OCI-LY7 (cell line): ENCODE results near the gene GLI3.

Source experiments
- EZH2phosphoT487 ChIP-seq: fragments of 200-600 bp; sonication (generic); IDR thresholded peaks from 2 replicates; pipeline ENCODE4 v1.6.1; 2018; ENCODE audit warnings: low read depth, borderline replicate concordance, mild to moderate bottlenecking, mixed run types, antibody characterized with exemption, low read length, moderate library complexity, mixed read lengths
- TF ChIP-seq, protein P1 (sequence below): fragments of 200-600 bp; sonication (generic); conservative IDR thresholded peaks from 2 replicates; pipeline ENCODE4 v1.5.1; 2014; ENCODE audit warnings: mild to moderate bottlenecking, antibody characterized with exemption, low read length, moderate library complexity, mixed read lengths

DNA sequence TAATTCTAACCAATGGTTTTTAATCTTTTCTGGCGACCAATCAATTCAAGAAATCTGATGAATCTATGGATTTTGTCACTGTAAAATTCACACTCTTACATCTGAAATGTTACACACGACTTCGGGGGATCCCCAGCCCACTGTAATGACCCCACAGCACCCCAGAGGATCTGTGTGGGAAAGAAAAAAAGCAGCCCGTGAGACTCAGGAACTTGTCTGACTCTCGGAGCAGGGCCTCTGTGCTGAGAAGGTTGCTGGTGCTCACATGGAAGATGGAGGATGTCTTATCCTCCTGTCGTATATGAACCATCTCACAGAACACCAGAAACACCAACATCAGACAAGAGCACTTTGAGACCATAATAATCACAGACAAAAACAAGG, 305.8 kb downstream of the GLI3 start:
- TF ChIP-seq, protein P1, sequence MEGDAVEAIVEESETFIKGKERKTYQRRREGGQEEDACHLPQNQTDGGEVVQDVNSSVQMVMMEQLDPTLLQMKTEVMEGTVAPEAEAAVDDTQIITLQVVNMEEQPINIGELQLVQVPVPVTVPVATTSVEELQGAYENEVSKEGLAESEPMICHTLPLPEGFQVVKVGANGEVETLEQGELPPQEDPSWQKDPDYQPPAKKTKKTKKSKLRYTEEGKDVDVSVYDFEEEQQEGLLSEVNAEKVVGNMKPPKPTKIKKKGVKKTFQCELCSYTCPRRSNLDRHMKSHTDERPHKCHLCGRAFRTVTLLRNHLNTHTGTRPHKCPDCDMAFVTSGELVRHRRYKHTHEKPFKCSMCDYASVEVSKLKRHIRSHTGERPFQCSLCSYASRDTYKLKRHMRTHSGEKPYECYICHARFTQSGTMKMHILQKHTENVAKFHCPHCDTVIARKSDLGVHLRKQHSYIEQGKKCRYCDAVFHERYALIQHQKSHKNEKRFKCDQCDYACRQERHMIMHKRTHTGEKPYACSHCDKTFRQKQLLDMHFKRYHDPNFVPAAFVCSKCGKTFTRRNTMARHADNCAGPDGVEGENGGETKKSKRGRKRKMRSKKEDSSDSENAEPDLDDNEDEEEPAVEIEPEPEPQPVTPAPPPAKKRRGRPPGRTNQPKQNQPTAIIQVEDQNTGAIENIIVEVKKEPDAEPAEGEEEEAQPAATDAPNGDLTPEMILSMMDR: no peak
- no peak for TF ChIP-seq EZH2phosphoT487
